ENCODE results near the gene STAT3.

STAT3 gene

GRCh38 chr17:42284024-42284369 lies 104.2 kb downstream of the STAT3 start:
- H3K4me3 Mint-ChIP-seq = no peak overlapping the region
- no peaks in the 10 kb centered on the region for H3K27me3 Mint-ChIP-seq (ENCODE audit: low read depth)
- no peaks in the 10 kb centered on the region for H3K36me3 Mint-ChIP-seq (ENCODE audit: low read depth)
- no peak overlapping the region for H3K27ac Mint-ChIP-seq
- peaks cover 15% of the 10 kb centered on the region for H3K4me1 Mint-ChIP-seq
- no peaks in the 10 kb centered on the region for H3K9me3 Mint-ChIP-seq
- TF ChIP-seq, protein P1, sequence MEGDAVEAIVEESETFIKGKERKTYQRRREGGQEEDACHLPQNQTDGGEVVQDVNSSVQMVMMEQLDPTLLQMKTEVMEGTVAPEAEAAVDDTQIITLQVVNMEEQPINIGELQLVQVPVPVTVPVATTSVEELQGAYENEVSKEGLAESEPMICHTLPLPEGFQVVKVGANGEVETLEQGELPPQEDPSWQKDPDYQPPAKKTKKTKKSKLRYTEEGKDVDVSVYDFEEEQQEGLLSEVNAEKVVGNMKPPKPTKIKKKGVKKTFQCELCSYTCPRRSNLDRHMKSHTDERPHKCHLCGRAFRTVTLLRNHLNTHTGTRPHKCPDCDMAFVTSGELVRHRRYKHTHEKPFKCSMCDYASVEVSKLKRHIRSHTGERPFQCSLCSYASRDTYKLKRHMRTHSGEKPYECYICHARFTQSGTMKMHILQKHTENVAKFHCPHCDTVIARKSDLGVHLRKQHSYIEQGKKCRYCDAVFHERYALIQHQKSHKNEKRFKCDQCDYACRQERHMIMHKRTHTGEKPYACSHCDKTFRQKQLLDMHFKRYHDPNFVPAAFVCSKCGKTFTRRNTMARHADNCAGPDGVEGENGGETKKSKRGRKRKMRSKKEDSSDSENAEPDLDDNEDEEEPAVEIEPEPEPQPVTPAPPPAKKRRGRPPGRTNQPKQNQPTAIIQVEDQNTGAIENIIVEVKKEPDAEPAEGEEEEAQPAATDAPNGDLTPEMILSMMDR (IDR thresholded peaks at IDR 0.05; ENCODE audit: unreplicated experiment in 3 of 3) = no peak

DNA sequence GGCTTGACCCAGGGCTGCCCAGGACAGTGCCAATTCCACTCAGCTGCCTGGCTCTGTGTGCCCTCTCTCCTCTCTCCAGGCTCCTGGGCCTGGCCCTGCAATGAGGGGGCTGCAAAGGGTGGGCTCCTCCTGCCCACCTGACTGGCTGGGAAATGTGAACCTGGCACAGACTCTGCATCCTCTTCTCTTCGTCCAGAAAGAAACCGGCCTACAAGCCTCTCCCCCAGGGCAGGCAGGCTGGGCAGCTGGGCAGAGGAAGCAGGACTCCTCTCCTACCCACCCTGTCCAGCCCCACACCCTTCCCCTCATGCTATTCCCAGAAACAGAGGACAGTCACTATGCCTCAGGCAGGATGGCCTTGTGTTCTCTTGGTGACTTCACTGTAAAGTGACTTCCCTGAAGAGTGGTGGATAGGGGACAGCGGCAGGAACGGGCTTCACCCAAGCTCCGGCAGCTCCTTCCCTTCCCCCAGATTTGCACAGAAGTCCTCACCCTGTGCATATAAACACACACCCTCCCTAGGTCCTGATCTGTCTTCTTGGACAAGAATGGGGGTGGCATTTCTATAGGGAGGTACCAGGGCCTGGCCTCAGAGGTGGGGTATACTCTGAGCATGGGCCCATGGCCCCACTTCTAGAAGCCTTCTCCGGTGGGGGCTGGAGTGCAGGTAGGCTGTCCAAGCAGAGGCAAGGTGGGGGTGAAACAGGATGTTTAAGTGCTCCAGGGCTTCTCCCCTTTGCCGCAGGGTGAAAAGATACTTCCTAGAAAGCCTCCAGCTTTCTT lies 104.8 kb downstream of the STAT3 start:
- TF ChIP-seq, protein P1 (IDR thresholded peaks at IDR 0.05; ENCODE audit: unreplicated experiment in 3 of 3) = no peak
- Mint-ChIP-seq H3K9me3 (no peaks in the 10 kb centered on the region), H3K27ac (peak overlapping the region in 1 of 3 experiments; percentile 9), H3K27me3 (ENCODE audit: low read depth) (no peaks in the 10 kb centered on the region), H3K4me3 (no peak overlapping the region), H3K4me1 (peaks cover 15% of the 10 kb centered on the region), H3K36me3 (ENCODE audit: low read depth) (no peaks in the 10 kb centered on the region)

DNA sequence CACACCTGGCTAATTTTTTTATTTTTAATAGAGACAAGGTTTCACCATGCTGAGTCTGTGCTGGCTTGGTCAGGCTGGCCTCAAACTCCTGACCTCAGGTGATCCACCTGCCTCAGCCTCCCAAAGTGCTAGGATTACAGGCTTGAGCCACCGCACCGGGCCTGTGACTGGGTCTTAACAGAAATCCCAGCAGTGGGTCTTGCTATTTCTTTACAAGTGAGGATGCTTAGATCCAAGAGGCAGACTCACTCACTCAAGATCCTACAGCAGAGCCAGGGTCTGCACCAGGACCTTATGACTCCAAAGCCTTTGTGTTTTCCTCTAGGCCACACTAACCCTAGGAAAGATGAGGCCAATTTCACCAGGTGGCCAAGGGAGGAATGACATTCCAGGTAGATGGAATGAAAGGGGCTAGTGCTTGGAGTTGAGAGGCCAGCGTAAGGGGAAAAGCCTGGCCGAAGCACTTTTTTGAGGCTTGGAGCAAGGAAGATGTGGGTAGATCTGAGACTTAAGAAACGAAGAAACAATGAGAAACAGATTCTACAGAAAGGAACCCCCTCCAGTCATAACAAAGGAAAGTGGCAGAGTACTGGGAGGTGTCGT lies 105.7 kb downstream of the STAT3 start:
- Mint-ChIP-seq H3K27me3 (ENCODE audit: low read depth) (no peaks in the 10 kb centered on the region), H3K9me3 (no peaks in the 10 kb centered on the region), H3K27ac (peak overlapping the region in 1 of 3 experiments; percentile 9), H3K36me3 (ENCODE audit: low read depth) (no peaks in the 10 kb centered on the region), H3K4me1 (peaks cover 16% of the 10 kb centered on the region), H3K4me3 (no peak overlapping the region)
- TF ChIP-seq, protein P1 (IDR thresholded peaks at IDR 0.05; ENCODE audit: unreplicated experiment in 3 of 3) = no peak

DNA sequence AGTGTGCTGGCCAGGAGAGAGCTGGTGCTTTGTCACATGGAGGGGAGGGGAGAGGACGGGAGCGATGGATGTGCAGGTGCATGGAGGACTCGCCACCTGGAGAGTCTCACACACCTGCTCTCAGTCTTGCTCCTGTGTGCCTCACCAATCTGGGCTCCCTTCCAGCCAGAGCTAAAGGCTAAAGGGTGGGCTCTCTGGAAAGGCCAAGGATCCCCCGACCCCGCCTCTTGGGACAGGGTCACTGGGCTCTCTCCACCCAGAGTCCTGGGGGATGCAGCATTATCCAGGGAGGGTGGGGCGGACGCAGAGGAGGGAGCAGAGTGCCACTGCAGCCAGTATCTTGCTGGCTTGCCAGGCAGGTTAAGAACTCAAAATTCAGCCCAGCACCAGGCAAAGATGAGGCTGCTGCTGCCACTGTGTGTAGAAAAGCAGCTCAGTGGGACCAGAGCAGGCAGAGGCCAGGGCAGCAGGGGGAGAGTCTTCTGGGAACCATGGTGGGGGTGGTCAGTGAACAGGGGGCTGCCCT lies 106.6 kb downstream of the STAT3 start:
- Mint-ChIP-seq H3K27ac (no peak overlapping the region), H3K9me3 (no peaks in the 10 kb centered on the region), H3K4me1 (peaks cover 12% of the 10 kb centered on the region), H3K4me3 (no peak overlapping the region), H3K27me3 (ENCODE audit: low read depth) (no peaks in the 10 kb centered on the region), H3K36me3 (ENCODE audit: low read depth) (no peaks in the 10 kb centered on the region)
- TF ChIP-seq, protein P1 (IDR thresholded peaks at IDR 0.05; ENCODE audit: unreplicated experiment in 3 of 3) = no peak

- TF ChIP-seq, protein P1 (IDR thresholded peaks at IDR 0.05; ENCODE audit: unreplicated experiment in 3 of 3) = no peak
- no peaks in the 10 kb centered on the region for H3K9me3 Mint-ChIP-seq
- H3K4me1 Mint-ChIP-seq = peaks cover 17% of the 10 kb centered on the region
- no peaks in the 10 kb centered on the region for H3K36me3 Mint-ChIP-seq (ENCODE audit: low read depth)
- peak overlapping the region in 2 of 3 experiments; percentile 30 to 43 for H3K4me3 Mint-ChIP-seq
- H3K27ac Mint-ChIP-seq = no peak overlapping the region
- H3K27me3 Mint-ChIP-seq (ENCODE audit: low read depth) = no peaks in the 10 kb centered on the region
Observed at GRCh38 chr17:42279776-42280630, 108.2 kb downstream of the STAT3 start.

Measured in nephron (organoid).